Subcutaneous abdominal adipose tissue (tissue), 5 donors: ENCODE measurements around the gene TNFRSF18.

ENCODE experiments used
- H3K27ac ChIP-seq: one replicate; pipeline ENCODE4 v1.7.0; 2013; ENCODE audit warnings: low read depth, mild to moderate bottlenecking, inconsistent platforms, low read length, moderate library complexity
- H3K27me3 ChIP-seq, 5 donors: one replicate each; pipeline ENCODE4 v1.7.0; 2013; ENCODE audit warnings: low read length in 5 of 5, inconsistent platforms in 1 of 5; ENCODE audit not compliant: control insufficient read depth in 5 of 5, insufficient read depth in 4 of 5
- H3K36me3 ChIP-seq, 5 donors: one replicate each; pipeline ENCODE4 v1.7.0; 2013; ENCODE audit warnings: low read length in 5 of 5; ENCODE audit not compliant: control insufficient read depth in 5 of 5, insufficient read depth in 5 of 5
- H3K4me1 ChIP-seq, 5 donors: one replicate each; pipeline ENCODE4 v1.7.0; 2013; ENCODE audit warnings: low read length in 5 of 5, mild to moderate bottlenecking in 3 of 5, moderate library complexity in 1 of 5; ENCODE audit not compliant: control insufficient read depth in 5 of 5, insufficient read depth in 5 of 5
- H3K4me3 ChIP-seq, 5 donors: one replicate each; pipeline ENCODE4 v1.7.0; 2013; ENCODE audit warnings: low read length in 5 of 5, low read depth in 1 of 5
- H3K9ac ChIP-seq, 5 donors: one replicate each; pipeline ENCODE4 v1.7.0; 2013; ENCODE audit warnings: low read length in 5 of 5, mild to moderate bottlenecking in 4 of 5, moderate library complexity in 3 of 5
- H3K9me3 ChIP-seq, 5 donors: one replicate each; pipeline ENCODE4 v1.7.0; 2013; ENCODE audit warnings: low read length in 5 of 5; ENCODE audit not compliant: control insufficient read depth in 5 of 5
- donor health status: healthy.
- donor health status: healthy.
- donor health status: healthy.
- donor health status: healthy.
- donor health status: healthy.

The TNFRSF18 gene

DNA sequence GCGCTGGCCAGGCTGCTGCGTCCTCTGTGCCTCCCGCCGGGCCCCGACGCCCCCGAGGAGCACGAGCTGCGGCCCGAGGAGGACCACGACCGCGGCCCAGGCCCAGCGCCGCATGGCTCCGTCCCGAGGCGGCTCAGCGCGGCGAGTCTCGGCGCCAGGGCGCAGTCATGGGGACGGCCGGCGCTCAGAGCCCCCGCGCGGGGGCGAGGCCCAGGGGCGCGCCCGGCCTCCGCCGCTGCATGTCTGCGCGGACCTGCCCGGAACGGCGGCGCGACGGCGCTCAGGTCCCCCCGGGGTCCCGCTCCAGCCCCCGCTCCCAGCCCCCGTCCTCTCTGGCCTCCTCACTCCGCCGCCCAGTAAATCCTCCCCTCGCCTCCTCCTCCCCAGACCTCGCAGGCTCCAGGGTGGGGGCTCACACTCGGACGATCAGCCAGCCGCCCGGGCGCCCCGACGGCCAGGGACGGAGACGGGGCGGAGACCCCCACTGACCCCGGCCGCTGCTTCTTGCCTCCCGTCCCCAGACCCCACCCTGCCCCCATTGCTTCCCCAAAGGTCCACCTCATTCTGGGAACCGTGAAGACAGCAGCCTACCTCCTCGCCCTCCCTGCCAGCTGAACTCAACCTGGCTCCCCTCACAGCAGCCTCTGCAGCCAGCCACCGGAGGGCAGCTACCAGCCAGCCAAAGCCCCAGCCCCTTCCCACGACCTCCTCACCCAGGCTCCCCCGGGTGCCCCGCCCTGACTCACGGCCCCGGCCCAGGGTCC is 40.4 kb upstream of the TNFRSF18 start, which contains the start of gene C1QTNF12:
TSS of gene C1QTNF12 (minus strand) at position 146 of the 764 bp plus-strand sequence. CDS start at position 114, 32 bp downstream.
- peaks cover 21 to 30% (median 24%) of the 10 kb centered on the region in 5 donors for H3K27me3 ChIP-seq
- peaks cover 0 to 17% (median 3%) of the 10 kb centered on the region in 5 donors for H3K4me1 ChIP-seq
- no peak within 1 kb of the TSS for H3K4me3 ChIP-seq
- H3K36me3 ChIP-seq, result no peaks in the 10 kb centered on the region
- H3K27ac ChIP-seq, result no peak within 1 kb of the TSS
- no peak within 1 kb of the TSS for H3K9ac ChIP-seq
- no peaks in the 10 kb centered on the region for H3K9me3 ChIP-seq

DNA sequence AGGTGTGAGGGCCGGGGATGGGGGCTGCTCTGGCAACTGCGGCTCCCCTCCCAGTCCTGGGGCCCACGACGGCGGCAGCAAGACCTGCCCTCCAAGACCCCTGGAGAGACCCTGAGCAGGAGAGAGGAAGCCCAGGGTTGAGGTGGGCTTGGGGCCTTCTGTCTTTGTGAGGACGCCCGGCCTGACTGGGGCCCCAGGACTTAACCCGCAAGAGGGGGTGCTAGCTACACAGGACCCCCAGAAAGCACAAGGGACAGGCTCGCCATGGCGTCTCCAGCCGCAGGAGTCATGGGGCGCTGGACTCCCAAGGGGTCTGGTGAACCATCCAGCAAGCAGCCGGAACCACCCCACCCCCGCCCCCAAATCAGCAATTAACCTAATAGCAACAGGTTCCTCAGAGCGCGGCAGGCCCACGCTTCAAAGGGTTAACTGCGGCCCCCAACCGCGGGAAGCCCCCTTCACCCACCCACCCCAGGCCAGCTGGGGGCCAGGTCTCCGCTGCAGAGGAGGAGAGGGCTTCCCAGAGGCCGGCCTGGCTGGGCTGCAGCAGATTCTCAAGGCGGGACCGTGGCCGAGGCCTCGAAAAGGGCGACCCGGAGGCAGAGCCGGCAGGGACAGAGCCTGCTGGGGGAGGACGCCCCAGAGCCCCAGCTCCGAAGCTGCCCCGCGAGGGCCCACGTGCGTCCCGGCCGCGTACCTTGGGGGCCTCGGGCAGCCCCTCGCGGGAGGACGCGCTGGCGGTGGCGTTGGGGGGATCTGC is 39.6 kb upstream of the TNFRSF18 start:
- no peaks in the 10 kb centered on the region for H3K9me3 ChIP-seq
- H3K4me1 ChIP-seq, result peaks cover 0 to 17% (median 3%) of the 10 kb centered on the region in 5 donors
- no peak overlapping the region for H3K27ac ChIP-seq
- no peak overlapping the region for H3K9ac ChIP-seq
- H3K36me3 ChIP-seq, result no peaks in the 10 kb centered on the region
- H3K27me3 ChIP-seq, result peaks cover 21 to 37% (median 25%) of the 10 kb centered on the region in 5 donors
- H3K4me3 ChIP-seq, result no peak overlapping the region

DNA sequence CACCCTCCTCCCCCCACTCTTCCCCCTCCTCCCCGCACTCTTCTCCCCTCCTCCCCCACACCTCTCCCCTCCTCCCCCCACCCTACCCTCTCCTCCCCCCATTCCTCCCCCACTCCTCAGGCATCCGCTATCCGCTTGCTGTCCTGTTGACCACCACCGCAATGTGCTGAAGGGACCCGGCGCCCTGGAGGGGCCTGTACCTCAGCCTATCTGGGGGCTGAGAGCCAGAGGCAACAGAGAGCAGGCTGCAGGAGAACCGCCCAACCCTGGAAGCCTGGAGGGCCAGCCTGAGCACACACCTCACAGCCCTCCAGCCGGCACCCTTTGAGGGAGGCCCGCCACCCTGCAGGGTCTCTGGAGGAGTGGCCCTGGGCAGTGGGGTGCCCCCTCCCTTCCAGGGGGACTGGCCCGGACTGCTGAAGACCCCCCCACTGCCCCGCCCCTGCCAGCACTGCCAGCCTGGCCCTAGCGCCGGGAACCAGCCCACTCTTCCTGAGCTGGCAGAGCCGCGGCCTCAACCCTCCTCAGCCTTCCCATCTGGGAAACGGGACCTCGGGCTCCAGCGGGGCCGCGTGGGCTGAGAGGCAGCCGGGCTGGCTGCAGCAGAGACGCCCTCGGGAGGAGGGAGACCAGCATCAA is 38.9 kb upstream of the TNFRSF18 start:
- Histone ChIP-seq H3K27ac (no peak overlapping the region), H3K27me3 (peaks cover 21 to 41% (median 28%) of the 10 kb centered on the region in 5 donors), H3K9ac (no peak overlapping the region), H3K4me1 (peaks cover 0 to 12% (median 0%) of the 10 kb centered on the region in 5 donors), H3K9me3 (no peaks in the 10 kb centered on the region), H3K4me3 (no peak overlapping the region), H3K36me3 (no peaks in the 10 kb centered on the region)

- Histone ChIP-seq H3K27me3 (peaks cover 31 to 47% (median 37%) of the 10 kb centered on the region in 5 donors), H3K4me3 (peak overlapping the region in 3 of 5 donors; percentile 22 to 37 (median 31))
Observed at GRCh38 chr1:1244192-1244811, 37.9 kb upstream of the TNFRSF18 start.

GRCh38 chr1:1243807-1244191 is 37.4 kb upstream of the TNFRSF18 start:
- H3K9me3 ChIP-seq, result no peaks in the 10 kb centered on the region
- H3K27ac ChIP-seq, result no peak overlapping the region
- H3K36me3 ChIP-seq, result no peaks in the 10 kb centered on the region
- H3K9ac ChIP-seq, result no peak overlapping the region
- peaks cover 0 to 12% (median 0%) of the 10 kb centered on the region in 5 donors for H3K4me1 ChIP-seq
- H3K27me3 ChIP-seq, result peaks cover 36 to 52% (median 41%) of the 10 kb centered on the region in 5 donors
- H3K4me3 ChIP-seq, result peak overlapping the region in 3 of 5 donors; percentile 22 to 37 (median 31)

More at GRCh38 chr1:1244192-1244811, 37.9 kb upstream of the TNFRSF18 start:
- Histone ChIP-seq H3K4me1 (peaks cover 0 to 12% (median 0%) of the 10 kb centered on the region in 5 donors), H3K9me3 (no peaks in the 10 kb centered on the region), H3K27ac (no peak overlapping the region), H3K36me3 (no peaks in the 10 kb centered on the region), H3K9ac (no peak overlapping the region)

DNA sequence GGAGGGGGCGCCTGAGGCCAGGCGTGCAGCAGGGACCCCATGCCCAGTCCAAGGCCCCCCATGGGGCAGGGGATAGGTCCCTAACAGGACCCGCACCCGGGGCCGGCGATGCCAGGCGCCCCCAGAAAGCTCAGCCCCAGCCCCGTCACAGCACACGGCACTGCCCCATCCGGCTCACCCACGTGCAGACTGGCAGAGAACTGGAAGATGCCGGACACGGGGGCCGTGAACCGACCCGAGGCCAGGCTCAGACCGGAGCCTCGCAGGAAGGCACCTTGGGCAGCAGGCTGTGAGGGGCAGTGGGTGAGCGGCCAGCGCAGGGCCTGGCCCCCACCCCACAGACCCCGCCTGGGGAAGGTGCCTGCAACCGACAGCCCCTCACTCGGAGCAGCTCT is 36.9 kb upstream of the TNFRSF18 start:
- peaks cover 41 to 56% (median 46%) of the 10 kb centered on the region in 5 donors for H3K27me3 ChIP-seq
- no peaks in the 10 kb centered on the region for H3K9me3 ChIP-seq
- peaks cover 0 to 12% (median 0%) of the 10 kb centered on the region in 5 donors for H3K4me1 ChIP-seq
- no peaks in the 10 kb centered on the region for H3K36me3 ChIP-seq
- H3K27ac ChIP-seq, result no peak overlapping the region
- no peak overlapping the region for H3K4me3 ChIP-seq
- H3K9ac ChIP-seq, result no peak overlapping the region

DNA sequence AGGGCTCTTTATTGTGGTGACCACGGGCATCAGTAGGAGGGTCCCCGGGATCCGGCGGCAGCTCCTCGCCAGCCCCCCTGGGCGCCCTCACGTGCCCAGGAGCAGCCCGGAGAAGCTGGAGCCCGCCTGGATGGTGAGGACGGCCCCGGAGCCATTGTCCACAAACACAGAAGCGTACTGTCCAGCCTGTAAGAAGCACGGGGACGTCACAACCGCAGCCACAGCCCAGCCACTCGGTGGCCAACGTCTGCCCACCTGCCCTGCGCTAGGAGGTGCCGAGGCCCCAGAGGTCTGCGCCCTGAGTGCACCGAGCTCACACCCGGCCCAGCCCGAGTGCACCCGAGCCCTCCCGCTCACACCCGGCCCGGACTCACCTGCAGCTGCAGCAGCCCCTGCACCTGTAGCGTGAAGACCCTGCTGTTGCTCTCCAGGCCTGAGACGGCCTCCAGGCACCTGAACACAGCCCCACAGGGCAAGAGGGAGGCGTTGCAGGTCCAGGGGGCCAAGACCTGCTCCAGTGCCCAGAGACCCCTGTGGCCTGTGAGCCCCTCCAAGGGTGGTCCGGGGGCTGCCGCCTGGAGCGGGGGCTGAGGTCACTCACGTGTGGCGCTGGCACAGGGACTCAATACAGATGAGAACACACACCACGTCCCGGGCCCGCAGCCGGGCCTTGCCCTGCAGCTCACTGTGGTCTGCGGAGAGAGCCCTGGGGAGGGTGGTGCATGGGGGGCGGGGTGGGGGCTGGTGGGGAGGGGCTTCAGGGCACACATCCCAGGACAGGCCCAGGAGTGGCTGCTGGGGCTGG is 36.3 kb upstream of the TNFRSF18 start:
- Histone ChIP-seq H3K9me3 (no peaks in the 10 kb centered on the region), H3K27me3 (peaks cover 44 to 57% (median 47%) of the 10 kb centered on the region in 5 donors), H3K27ac (no peak overlapping the region), H3K9ac (no peak overlapping the region), H3K4me1 (peaks cover 0 to 12% (median 0%) of the 10 kb centered on the region in 5 donors), H3K4me3 (no peak overlapping the region), H3K36me3 (no peaks in the 10 kb centered on the region)

- peaks cover 0 to 16% (median 9%) of the 10 kb centered on the region in 5 donors for H3K4me1 ChIP-seq
- H3K4me3 ChIP-seq, result no peak overlapping the region
- no peaks in the 10 kb centered on the region for H3K36me3 ChIP-seq
- H3K27me3 ChIP-seq, result peaks cover 40 to 58% (median 47%) of the 10 kb centered on the region in 5 donors
- no peaks in the 10 kb centered on the region for H3K9me3 ChIP-seq
- H3K27ac ChIP-seq, result no peak overlapping the region
- no peak overlapping the region for H3K9ac ChIP-seq
Observed at GRCh38 chr1:1241588-1242219, 35.3 kb upstream of the TNFRSF18 start.
